SKM-1 (cell line): ENCODE data around the gene ZNF543.

Source experiments
- DNase-seq: peaks from one replicate; lab custom pipeline; 2025; ENCODE audit not compliant: unreplicated experiment; lab: John Stamatoyannopoulos, UW

ZNF543 gene

DNA sequence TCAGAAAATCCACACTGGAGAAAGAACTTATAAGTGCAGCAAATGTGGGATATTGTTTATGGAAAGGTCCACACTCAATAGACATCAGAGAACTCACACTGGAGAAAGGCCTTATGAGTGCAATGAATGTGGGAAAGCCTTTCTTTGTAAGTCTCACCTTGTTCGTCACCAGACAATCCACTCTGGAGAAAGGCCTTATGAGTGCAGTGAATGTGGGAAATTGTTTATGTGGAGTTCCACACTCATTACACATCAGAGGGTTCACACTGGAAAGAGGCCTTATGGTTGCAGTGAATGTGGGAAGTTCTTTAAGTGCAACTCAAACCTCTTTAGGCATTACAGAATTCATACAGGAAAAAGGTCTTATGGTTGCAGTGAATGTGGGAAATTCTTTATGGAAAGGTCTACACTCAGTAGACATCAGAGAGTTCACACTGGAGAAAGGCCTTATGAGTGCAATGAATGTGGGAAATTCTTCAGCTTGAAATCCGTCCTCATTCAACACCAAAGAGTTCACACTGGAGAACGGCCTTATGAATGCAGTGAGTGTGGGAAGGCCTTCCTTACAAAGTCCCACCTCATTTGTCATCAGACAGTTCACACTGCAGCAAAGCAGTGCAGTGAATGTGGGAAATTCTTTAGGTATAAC, 57.4 kb downstream of the ZNF543 start:
- DNase-seq, result no peak
